Measurements from ENCODE around the gene ADCY10.

GRCh38 chr1:167862432-167863076 is 51.4 kb downstream of the ADCY10 start:
- TF ChIP-seq, protein P1, sequence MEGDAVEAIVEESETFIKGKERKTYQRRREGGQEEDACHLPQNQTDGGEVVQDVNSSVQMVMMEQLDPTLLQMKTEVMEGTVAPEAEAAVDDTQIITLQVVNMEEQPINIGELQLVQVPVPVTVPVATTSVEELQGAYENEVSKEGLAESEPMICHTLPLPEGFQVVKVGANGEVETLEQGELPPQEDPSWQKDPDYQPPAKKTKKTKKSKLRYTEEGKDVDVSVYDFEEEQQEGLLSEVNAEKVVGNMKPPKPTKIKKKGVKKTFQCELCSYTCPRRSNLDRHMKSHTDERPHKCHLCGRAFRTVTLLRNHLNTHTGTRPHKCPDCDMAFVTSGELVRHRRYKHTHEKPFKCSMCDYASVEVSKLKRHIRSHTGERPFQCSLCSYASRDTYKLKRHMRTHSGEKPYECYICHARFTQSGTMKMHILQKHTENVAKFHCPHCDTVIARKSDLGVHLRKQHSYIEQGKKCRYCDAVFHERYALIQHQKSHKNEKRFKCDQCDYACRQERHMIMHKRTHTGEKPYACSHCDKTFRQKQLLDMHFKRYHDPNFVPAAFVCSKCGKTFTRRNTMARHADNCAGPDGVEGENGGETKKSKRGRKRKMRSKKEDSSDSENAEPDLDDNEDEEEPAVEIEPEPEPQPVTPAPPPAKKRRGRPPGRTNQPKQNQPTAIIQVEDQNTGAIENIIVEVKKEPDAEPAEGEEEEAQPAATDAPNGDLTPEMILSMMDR (IDR thresholded peaks at IDR 0.05): no peak
- no peak for TF ChIP-seq POLR2A (IDR thresholded peaks at IDR 0.05)
